ENCODE data around the gene MYO5C. TPM values are rescaled to one million over a fixed set of nuclear protein-coding genes. Genes with fewer than 3 reads are reported as not detected.

Gene MYO5C
- total RNA-seq, 3 donors from 2014 or later = 16.6 to 71.3 (median 51.5) TPM

- no peak for TF ChIP-seq POLR2A (IDR thresholded peaks at IDR 0.05)
- TF ChIP-seq CTCF (IDR thresholded peaks at IDR 0.05) = no peak
- TF ChIP-seq POLR2AphosphoS5 (IDR thresholded peaks at IDR 0.05) = no peak
- H3K36me3 ChIP-seq = no peaks in the 10 kb centered on the region
- H3K27ac ChIP-seq = no peak overlapping the region
- peaks cover 0 to 4% of the 10 kb centered on the region in 2 donors for H3K4me1 ChIP-seq
- DNase-seq (ENCODE audit: low spot score in 2 of 2) = no peak
- intact Hi-C loops (cut with DNase I; ENCODE audit: low total_unique reads) = no loop called here
- no peak overlapping the region for H3K4me3 ChIP-seq
- no peaks in the 10 kb centered on the region for H3K9me3 ChIP-seq
- H3K27me3 ChIP-seq = no peaks in the 10 kb centered on the region
Observed at GRCh38 chr15:52258461-52258860, 37.1 kb downstream of the MYO5C start.

DNA sequence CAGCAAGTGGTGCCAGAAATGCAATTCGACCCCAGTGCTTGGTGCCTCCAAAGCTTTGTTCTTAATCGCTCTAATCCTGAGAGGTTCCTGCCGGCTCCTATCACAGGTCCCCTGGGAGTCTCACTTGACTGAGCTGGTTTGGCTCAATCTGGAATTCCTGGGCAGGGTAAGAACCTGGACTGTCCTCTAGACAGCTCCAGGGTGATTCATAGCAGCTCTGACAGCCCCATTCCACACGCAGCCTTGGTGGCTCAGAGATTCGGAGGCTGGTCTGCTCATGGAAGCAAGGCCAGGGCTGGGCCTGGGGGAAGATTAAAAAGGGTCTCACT lies 37.9 kb downstream of the MYO5C start:
- peaks cover 0 to 4% of the 10 kb centered on the region in 2 donors for H3K4me1 ChIP-seq
- H3K27me3 ChIP-seq = no peaks in the 10 kb centered on the region
- TF ChIP-seq POLR2A (IDR thresholded peaks at IDR 0.05) (no peak), POLR2AphosphoS5 (IDR thresholded peaks at IDR 0.05) (no peak), CTCF (IDR thresholded peaks at IDR 0.05) (no peak)
- no peak overlapping the region for H3K4me3 ChIP-seq
- no peaks in the 10 kb centered on the region for H3K9me3 ChIP-seq
- no peaks in the 10 kb centered on the region for H3K36me3 ChIP-seq
- H3K27ac ChIP-seq = peak overlapping the region in 1 of 2 donors; percentile 48
- DNase-seq (ENCODE audit: low spot score in 2 of 2) = no peak
- intact Hi-C loops (cut with DNase I; ENCODE audit: low total_unique reads) = loop anchor here (2.0 kb wide), 1 partner anchor 31 kb away; no protein-coding TSS in a partner anchor

- H3K27me3 ChIP-seq = no peaks in the 10 kb centered on the region
- H3K9me3 ChIP-seq = no peaks in the 10 kb centered on the region
- no peaks in the 10 kb centered on the region for H3K36me3 ChIP-seq
- H3K4me3 ChIP-seq = no peak overlapping the region
- intact Hi-C loops (cut with DNase I; ENCODE audit: low total_unique reads) = loop anchor here (2.0 kb wide), 1 partner anchor 32 kb away; no protein-coding TSS in a partner anchor
- no peak for TF ChIP-seq POLR2A (IDR thresholded peaks at IDR 0.05)
- TF ChIP-seq CTCF (IDR thresholded peaks at IDR 0.05) = no peak
- TF ChIP-seq POLR2AphosphoS5 (IDR thresholded peaks at IDR 0.05) = no peak
- H3K27ac ChIP-seq = peak overlapping the region; percentile 8 to 12
- DNase-seq (ENCODE audit: low spot score in 2 of 2) = no peak
- no peaks in the 10 kb centered on the region for H3K4me1 ChIP-seq
Observed at GRCh38 chr15:52256930-52257733, 38.5 kb downstream of the MYO5C start.

GRCh38 chr15:52256366-52256765 lies 39.2 kb downstream of the MYO5C start:
- H3K4me1 ChIP-seq = no peaks in the 10 kb centered on the region
- H3K9me3 ChIP-seq = no peaks in the 10 kb centered on the region
- no peak overlapping the region for H3K4me3 ChIP-seq
- no peak overlapping the region for H3K27ac ChIP-seq
- no peaks in the 10 kb centered on the region for H3K27me3 ChIP-seq
- intact Hi-C loops (cut with DNase I; ENCODE audit: low total_unique reads) = loop anchor here (2.0 kb wide), 1 partner anchor 32 kb away; no protein-coding TSS in a partner anchor
- TF ChIP-seq CTCF (IDR thresholded peaks at IDR 0.05) (peak; percentile 53 to 90 (median 87)), POLR2A (IDR thresholded peaks at IDR 0.05) (no peak)
- peak; percentile 62 to 67 for DNase-seq (ENCODE audit: low spot score in 2 of 2)
- no peaks in the 10 kb centered on the region for H3K36me3 ChIP-seq

DNA sequence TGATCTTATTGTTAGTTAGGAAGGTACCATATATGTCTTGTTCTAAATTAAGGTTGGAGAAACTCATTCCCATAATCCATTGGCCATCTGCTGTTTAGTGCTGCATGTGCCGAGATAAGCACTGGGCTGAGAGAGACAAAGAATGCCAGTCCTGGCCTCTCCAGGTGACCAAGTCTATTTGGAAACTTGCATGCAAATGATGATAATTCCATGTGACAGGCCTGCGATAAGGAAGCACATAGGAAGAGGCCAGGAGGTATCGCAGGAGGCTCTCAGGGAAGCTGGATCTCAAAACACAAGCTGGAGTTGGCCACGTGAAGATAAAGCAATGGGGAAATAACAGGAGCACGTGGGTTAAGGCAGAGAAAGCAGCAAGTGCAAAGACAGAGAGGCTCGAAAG lies 39.7 kb downstream of the MYO5C start:
- no peaks in the 10 kb centered on the region for H3K36me3 ChIP-seq
- TF ChIP-seq POLR2AphosphoS5 (IDR thresholded peaks at IDR 0.05) = no peak
- TF ChIP-seq CTCF (IDR thresholded peaks at IDR 0.05) = no peak
- no peak for TF ChIP-seq POLR2A (IDR thresholded peaks at IDR 0.05)
- H3K4me1 ChIP-seq = no peaks in the 10 kb centered on the region
- no peaks in the 10 kb centered on the region for H3K9me3 ChIP-seq
- no peak overlapping the region for H3K4me3 ChIP-seq
- no peak for DNase-seq (ENCODE audit: low spot score in 2 of 2)
- H3K27ac ChIP-seq = no peak overlapping the region
- H3K27me3 ChIP-seq = no peaks in the 10 kb centered on the region
- intact Hi-C loops (cut with DNase I; ENCODE audit: low total_unique reads) = loop anchor here (2.0 kb wide), 1 partner anchor 33 kb away; no protein-coding TSS in a partner anchor

Data from breast epithelium (tissue), 4 donors.